HEK293T (cell line): ENCODE measurements around the gene PALB2.
"Not testable (repeated sequence)": the region's sequence is repeated elsewhere in the genome, so short reads cannot be mapped to it uniquely, and the experiment has no call there.

Experiments
- CTCF ChIA-PET: fragments of 350-600 bp; formaldehyde crosslinking; extraction: SDS; loops from one replicate; lab custom pipeline; 2021; ENCODE audit warnings: antibody characterized with exemption, inconsistent platforms; lab: Yijun Ruan, JAX
- POLR2A ChIA-PET: fragments of 350-600 bp; formaldehyde crosslinking; extraction: SDS; loops from one replicate; lab custom pipeline; 2020; ENCODE audit warnings: antibody characterized with exemption, inconsistent platforms; lab: Yijun Ruan, JAX
- DNase-seq: peaks from one replicate; pipeline ENCODE4 v3.0.0; 2012; ENCODE audit warnings: mixed read lengths; ENCODE audit errors: extremely low spot score
- ARNT ChIP-seq: fragments of 450-650 bp; IDR thresholded peaks from 2 replicates; pipeline ENCODE4 v1.6.1; 2017; ENCODE audit warnings: mild to moderate bottlenecking
- BHLHE40 ChIP-seq: fragments of 450-650 bp; IDR thresholded peaks from 2 replicates; pipeline ENCODE4 v1.6.1; 2016; ENCODE audit warnings: mild to moderate bottlenecking, moderate library complexity, borderline replicate concordance
- CTBP1 ChIP-seq: fragments of 450-650 bp; IDR thresholded peaks from 2 replicates; pipeline ENCODE4 v1.6.1; 2016; ENCODE audit warnings: borderline replicate concordance
- ELF4 ChIP-seq: fragments of 450-650 bp; IDR thresholded peaks from 2 replicates; pipeline ENCODE4 v1.6.1; 2017; ENCODE audit warnings: antibody characterized with exemption
- FOXA1 ChIP-seq: fragments of 450-650 bp; IDR thresholded peaks from 2 replicates; pipeline ENCODE4 v1.6.1; 2016; ENCODE audit warnings: mild to moderate bottlenecking
- FOXK2 ChIP-seq: fragments of 450-650 bp; IDR thresholded peaks from 2 replicates; pipeline ENCODE4 v1.6.1; 2016; ENCODE audit warnings: mild to moderate bottlenecking
- FOXM1 ChIP-seq: fragments of 450-650 bp; IDR thresholded peaks from 2 replicates; pipeline ENCODE4 v1.6.1; 2017; ENCODE audit warnings: mild to moderate bottlenecking, borderline replicate concordance
- HDGF ChIP-seq: fragments of 450-650 bp; IDR thresholded peaks from 2 replicates; pipeline ENCODE4 v1.6.1; 2017; ENCODE audit warnings: antibody characterized with exemption, borderline replicate concordance
- L3MBTL2 ChIP-seq: fragments of 450-650 bp; conservative IDR thresholded peaks from 2 replicates; pipeline ENCODE4 v1.6.1; 2016; ENCODE audit warnings: mild to moderate bottlenecking
- LEF1 ChIP-seq: fragments of 450-650 bp; IDR thresholded peaks from 2 replicates; pipeline ENCODE4 v1.6.1; 2017; ENCODE audit warnings: mild to moderate bottlenecking, borderline replicate concordance
- NFRKB ChIP-seq: fragments of 450-650 bp; IDR thresholded peaks from 2 replicates; pipeline ENCODE4 v1.6.1; 2016; ENCODE audit warnings: mild to moderate bottlenecking, moderate library complexity
- PKNOX1 ChIP-seq: fragments of 450-650 bp; IDR thresholded peaks from 2 replicates; pipeline ENCODE4 v1.6.1; 2016
- SP1 ChIP-seq: fragments of 450-650 bp; IDR thresholded peaks from 2 replicates; pipeline ENCODE4 v1.6.1; 2017
- SUZ12 ChIP-seq: fragments of 450-650 bp; IDR thresholded peaks from 2 replicates; pipeline ENCODE4 v1.6.1; 2016; ENCODE audit warnings: mild to moderate bottlenecking
- TARDBP ChIP-seq: fragments of 450-650 bp; IDR thresholded peaks from 2 replicates; pipeline ENCODE4 v1.6.1; 2016
- ZNF384 ChIP-seq: fragments of 450-650 bp; IDR thresholded peaks from 2 replicates; pipeline ENCODE4 v1.6.1; 2016

The PALB2 gene

DNA sequence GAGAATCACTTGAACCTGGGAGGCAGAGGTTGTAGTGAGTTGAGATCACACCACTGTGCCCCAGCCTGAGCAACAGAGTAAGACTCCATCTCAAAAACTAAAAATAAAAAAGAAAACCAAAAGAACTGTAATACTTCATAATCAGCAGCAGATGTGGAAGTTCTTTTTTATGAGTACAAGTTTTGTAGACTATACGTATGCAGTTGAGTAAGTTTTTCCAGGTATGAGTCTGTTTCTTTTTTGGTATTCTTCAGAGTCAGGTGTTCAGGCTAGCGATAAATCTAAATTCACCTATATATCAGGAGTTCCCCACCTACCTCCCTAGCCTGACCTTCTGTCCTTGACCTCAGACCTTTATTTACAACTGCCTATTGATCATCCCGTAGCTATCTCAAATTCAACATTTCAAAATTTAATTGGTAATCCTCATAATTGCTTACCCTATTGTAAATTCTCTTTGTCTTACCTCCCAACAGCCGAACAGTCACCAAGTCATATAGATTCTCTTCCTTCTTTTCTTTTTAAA, 10.9 kb upstream of the PALB2 start:
- CTCF ChIA-PET: no interaction called here
- no peak for DNase-seq
- TF ChIP-seq NFRKB: no peak
- TF ChIP-seq ELF4: no peak
- no peak for TF ChIP-seq SP1
- TF ChIP-seq SUZ12: no peak
- no peak for TF ChIP-seq HDGF
- no peak for TF ChIP-seq ZNF384
- TF ChIP-seq BHLHE40: no peak
- no peak for TF ChIP-seq FOXM1
- TF ChIP-seq CTBP1: no peak
- TF ChIP-seq PKNOX1: no peak
- no peak for TF ChIP-seq FOXA1
- no peak for TF ChIP-seq ARNT
- POLR2A ChIA-PET: no interaction called here

DNA sequence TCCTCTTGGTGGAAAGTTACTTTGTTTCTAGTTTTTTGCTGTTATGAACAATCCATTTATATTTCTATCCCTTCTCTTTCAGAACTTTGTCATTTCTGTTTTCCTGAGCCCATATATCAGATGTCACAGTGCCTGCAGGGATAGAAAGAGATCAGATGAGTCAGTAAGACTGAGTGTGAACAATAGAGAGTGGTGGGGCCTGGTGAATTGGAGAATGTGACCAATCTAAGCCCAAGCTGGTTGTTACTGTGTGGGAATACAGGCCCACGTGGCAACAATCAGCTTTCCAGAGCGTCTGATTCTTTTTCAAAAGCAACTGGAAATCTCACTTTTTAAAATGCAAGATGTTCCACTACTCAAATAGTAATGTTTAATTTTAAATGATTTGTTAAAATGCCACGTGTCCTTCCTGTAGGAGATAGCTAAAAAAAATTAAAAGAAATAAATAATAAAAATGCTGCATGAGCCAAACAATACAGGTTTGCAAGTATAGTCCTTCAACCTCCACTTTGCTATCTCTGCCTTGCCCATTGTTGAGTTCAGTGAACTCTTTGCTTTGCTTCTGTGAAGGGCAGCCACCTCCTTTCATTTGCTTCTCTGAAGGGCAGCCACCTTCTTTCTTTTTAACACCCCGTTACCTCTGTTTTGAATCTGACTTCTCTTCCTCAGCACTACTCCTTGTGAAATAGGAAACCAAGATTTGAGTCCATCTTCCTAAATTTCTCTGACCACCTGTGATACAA, 9.7 kb upstream of the PALB2 start:
- POLR2A ChIA-PET: no interaction called here
- TF ChIP-seq BHLHE40 (no peak), SUZ12 (no peak), LEF1 (no peak)
- no peak for DNase-seq
- CTCF ChIA-PET: interaction anchor here (0.7 kb wide), 1 partner anchor 28 kb away, joined by 3 read pairs; no protein-coding TSS in a partner anchor

- POLR2A ChIA-PET: interaction anchor here (2.0 kb wide), 1 partner anchor 90 kb away, joined by 4 read pairs; no protein-coding TSS in a partner anchor
- DNase-seq: no peak
- CTCF ChIA-PET: interaction anchor here (0.7 kb wide), 1 partner anchor 29 kb away, joined by 3 read pairs; no protein-coding TSS in a partner anchor
- TF ChIP-seq BHLHE40: no peak
- TF ChIP-seq TARDBP: no peak
- TF ChIP-seq LEF1: no peak
- TF ChIP-seq L3MBTL2: no peak
- no peak for TF ChIP-seq HDGF
- no peak for TF ChIP-seq PKNOX1
- TF ChIP-seq SUZ12: no peak
- TF ChIP-seq FOXM1: no peak
- TF ChIP-seq CTBP1: no peak
- TF ChIP-seq ELF4: no peak
- TF ChIP-seq SP1: no peak
- no peak for TF ChIP-seq FOXA1
- TF ChIP-seq ZNF384: no peak
- TF ChIP-seq ARNT: no peak
- TF ChIP-seq NFRKB: no peak
- no peak for TF ChIP-seq FOXK2
These were observed 1.2 kb upstream of the PALB2 start for GRCh38 chr16:23642246-23642774.

GRCh38 chr16:23640615-23640930, 537 bp downstream of the PALB2 start:
- CTCF ChIA-PET: interaction anchor here (0.6 to 1.4 kb wide), 2 partner anchors 44 to 360 kb away, joined by 3 read pairs; no protein-coding TSS in a partner anchor
- DNase-seq: peak; percentile 14
- POLR2A ChIA-PET: interaction anchor here (0.7 to 2.0 kb wide), 5 partner anchors 10 to 92 kb away, joined by 3 to 8 read pairs (median 4); partner anchors contain the start of gene PLK1
- TF ChIP-seq FOXK2 (no peak), SUZ12 (no peak), LEF1 (no peak), BHLHE40 (no peak), CTBP1 (no peak), FOXM1 (no peak), PKNOX1 (no peak), HDGF (no peak), FOXA1 (no peak), ZNF384 (no peak), TARDBP (no peak), ELF4 (no peak), ARNT (no peak), NFRKB (no peak), L3MBTL2 (no peak), SP1 (no peak)

DNA sequence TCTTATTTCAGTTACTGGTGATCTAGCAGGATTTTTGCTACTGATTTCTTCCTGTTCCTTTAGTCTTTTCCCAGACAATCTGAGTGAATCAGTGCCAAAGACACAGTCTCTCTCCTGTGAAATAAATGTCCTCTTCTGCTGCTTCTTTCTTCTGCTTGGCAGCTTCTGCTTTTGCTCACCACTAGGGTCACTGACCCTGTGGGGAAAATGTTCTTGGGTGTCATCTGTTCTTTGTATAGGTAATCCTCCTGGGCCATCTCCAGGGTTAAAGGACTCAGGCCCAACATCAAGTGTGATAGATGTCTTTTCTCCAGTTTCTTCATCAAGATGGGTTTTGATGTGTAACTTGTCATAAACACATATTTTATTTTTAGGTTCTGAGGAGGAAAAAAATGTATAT, 5.2 kb downstream of the PALB2 start:
- no peak for TF ChIP-seq LEF1
- no peak for TF ChIP-seq HDGF
- TF ChIP-seq ARNT: no peak
- no peak for TF ChIP-seq SP1
- ChIA-PET POLR2A (no interaction called here), CTCF (no interaction called here)
- DNase-seq: no peak

- POLR2A ChIA-PET: no interaction called here
- no peak for TF ChIP-seq ARNT
- no peak for TF ChIP-seq BHLHE40
- no peak for TF ChIP-seq CTBP1
- TF ChIP-seq SUZ12: no peak
- no peak for TF ChIP-seq ELF4
- no peak for TF ChIP-seq FOXM1
- no peak for TF ChIP-seq NFRKB
- no peak for TF ChIP-seq ZNF384
- no peak for TF ChIP-seq HDGF
- TF ChIP-seq FOXK2: no peak
- no peak for TF ChIP-seq LEF1
- no peak for TF ChIP-seq SP1
- CTCF ChIA-PET: no interaction called here
- DNase-seq: no peak
These were observed 6.6 kb downstream of the PALB2 start for GRCh38 chr16:23634461-23635036.

DNA sequence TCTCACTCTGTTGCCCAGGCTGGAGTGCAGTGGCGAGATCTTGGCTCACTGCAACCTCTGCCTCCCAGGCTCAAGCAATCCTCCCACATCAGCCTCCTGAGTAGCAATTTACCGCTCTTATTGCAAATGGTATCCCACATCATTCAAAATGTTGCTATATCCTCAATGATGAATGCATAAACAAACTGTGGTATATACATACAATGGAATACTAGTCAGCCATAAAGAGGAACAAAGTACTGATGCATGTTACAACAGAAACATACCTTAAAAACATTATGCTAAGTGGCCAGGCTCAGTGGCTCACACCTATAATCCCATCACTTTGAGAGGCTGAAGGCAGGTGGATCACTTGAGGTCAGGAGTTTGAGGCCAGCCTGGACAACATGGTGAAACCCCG, 9.2 kb downstream of the PALB2 start:
- POLR2A ChIA-PET, DNase-seq, CTCF ChIA-PET: not testable (repeated sequence)
